IMR-90 (cell line): Measurements from ENCODE around the gene RABEP2. TPM values are rescaled to one million over a fixed set of nuclear protein-coding genes. Genes with fewer than 3 reads are reported as not detected.

Source experiments
- ATAC-seq: fragments of 200-7000 bp; cut with Tn5 transposase; 2 replicates; pipeline ENCODE4 v1.9.1; 2020; ENCODE audit warnings: low read depth, mild to moderate bottlenecking, moderate library complexity
- BruUV-seq: library from RNA; stranded (reverse); fragments of 400-500 nt; replicated peaks from 2 replicates; lab custom pipeline; 2021; lab: Mats Ljungman, UMichigan
- CTCF ChIA-PET: fragments of 300-600 bp; formaldehyde crosslinking; extraction: SDS; loops from one replicate; lab custom pipeline; 2021; ENCODE audit warnings: antibody characterized with exemption; lab: Yijun Ruan, JAX
- POLR2A ChIA-PET: fragments of 300-600 bp; sonication (Branson Sonifier 250); formaldehyde crosslinking; loops from one replicate; lab custom pipeline; 2022; ENCODE audit warnings: antibody characterized with exemption; ENCODE audit not compliant: unreplicated experiment; lab: Charles Lee
- DNase-seq: peaks from one replicate; pipeline ENCODE4 v3.0.0; 2013
- H2AFZ ChIP-seq: replicated peaks from 2 replicates; pipeline ENCODE3; 2013; ENCODE audit warnings: low read length, mild to moderate bottlenecking; ENCODE audit not compliant: poor library complexity
- H2AK5ac ChIP-seq: 2 replicates; pipeline ENCODE4 v1.6.1; 2013; ENCODE audit warnings: low read depth, low read length, inconsistent platforms
- H2AK9ac ChIP-seq: replicated peaks from 2 replicates; pipeline ENCODE3; 2013; ENCODE audit warnings: mild to moderate bottlenecking, low read depth, low read length, moderate library complexity; ENCODE audit not compliant: poor library complexity
- H2BK120ac ChIP-seq: 2 replicates; pipeline ENCODE4 v1.6.1; 2013; ENCODE audit warnings: low read depth, low read length, inconsistent platforms
- H2BK15ac ChIP-seq: 3 replicates; pipeline ENCODE4 v1.6.1; 2013; ENCODE audit warnings: low read depth, low read length, inconsistent platforms
- H2BK20ac ChIP-seq: 2 replicates; pipeline ENCODE4 v1.6.1; 2013; ENCODE audit warnings: low read depth, mild to moderate bottlenecking, inconsistent platforms, low read length, moderate library complexity
- H2BK5ac ChIP-seq: 2 replicates; pipeline ENCODE4 v1.6.1; 2013; ENCODE audit warnings: mild to moderate bottlenecking, low read depth, low read length, inconsistent platforms; ENCODE audit not compliant: poor library complexity, severe bottlenecking
- H3K14ac ChIP-seq: replicated peaks from 2 replicates; pipeline ENCODE4 v1.6.1; 2013; ENCODE audit warnings: low read depth, low read length, inconsistent platforms
- H3K18ac ChIP-seq: 2 replicates; pipeline ENCODE4 v1.6.1; 2013; ENCODE audit warnings: low read depth, low read length, control low read depth
- H3K23ac ChIP-seq: 2 replicates; pipeline ENCODE4 v1.6.1; 2013; ENCODE audit warnings: low read depth, low read length, inconsistent platforms
- H3K27ac ChIP-seq: 2 replicates; pipeline ENCODE4 v1.5.1; 2013; ENCODE audit warnings: mild to moderate bottlenecking, control low read depth, low read length; ENCODE audit not compliant: insufficient read depth
- H3K27me3 ChIP-seq: 2 replicates; pipeline ENCODE4 v1.6.1; 2013; ENCODE audit warnings: low read length; ENCODE audit not compliant: control insufficient read depth, insufficient read depth
- H3K36me3 ChIP-seq: 2 replicates; pipeline ENCODE4 v1.6.1; 2013; ENCODE audit warnings: low read length, mixed read lengths; ENCODE audit not compliant: control insufficient read depth, insufficient read depth
- H3K4ac ChIP-seq: 2 replicates; pipeline ENCODE4 v1.6.1; 2013; ENCODE audit warnings: low read depth, low read length, inconsistent platforms
- H3K4me1 ChIP-seq: 2 replicates; pipeline ENCODE4 v1.6.1; 2013; ENCODE audit warnings: low read length, mixed read lengths; ENCODE audit not compliant: control insufficient read depth, insufficient read depth
- H3K4me2 ChIP-seq: 2 replicates; pipeline ENCODE4 v1.6.1; 2013; ENCODE audit warnings: low read depth, mild to moderate bottlenecking, control low read depth, low read length, moderate library complexity
- H3K4me3 ChIP-seq: 2 replicates; pipeline ENCODE4 v1.5.1; 2013; ENCODE audit warnings: low read depth, mild to moderate bottlenecking, control low read depth, low read length, moderate library complexity; ENCODE audit not compliant: insufficient read depth
- H3K56ac ChIP-seq: 2 replicates; pipeline ENCODE4 v1.6.1; 2013; ENCODE audit warnings: low read length, inconsistent platforms; ENCODE audit not compliant: insufficient read depth; ENCODE audit errors: extremely low read depth
- H3K79me1 ChIP-seq, 2 experiments: 2 replicates each; pipeline ENCODE4 v1.6.1; 2013; ENCODE audit warnings: low read length in 2 of 2, inconsistent platforms in 1 of 2, low read depth in 1 of 2
- H3K9ac ChIP-seq: 2 replicates; pipeline ENCODE4 v1.6.1; 2013; ENCODE audit warnings: low read depth, low read length, control low read depth
- H3K9me1 ChIP-seq: 2 replicates; pipeline ENCODE4 v1.6.1; 2013; ENCODE audit warnings: low read length, inconsistent platforms; ENCODE audit not compliant: insufficient read depth
- H3K9me3 ChIP-seq: 2 replicates; pipeline ENCODE4 v1.6.1; 2013; ENCODE audit warnings: low read length; ENCODE audit not compliant: control insufficient read depth, insufficient read depth
- H4K20me1 ChIP-seq: 2 replicates; pipeline ENCODE4 v1.6.1; 2013; ENCODE audit warnings: low read length, inconsistent platforms; ENCODE audit not compliant: insufficient read depth
- H4K5ac ChIP-seq: 2 replicates; pipeline ENCODE4 v1.6.1; 2013; ENCODE audit warnings: mild to moderate bottlenecking, low read depth, low read length, control low read depth
- H4K8ac ChIP-seq, 2 experiments: 2 replicates each; pipeline ENCODE4 v1.6.1; 2013; ENCODE audit warnings: low read depth in 2 of 2, low read length in 2 of 2, control low read depth in 1 of 2, inconsistent platforms in 1 of 2
- H4K91ac ChIP-seq: 2 replicates; pipeline ENCODE4 v1.6.1; 2013; ENCODE audit warnings: low read depth, low read length, inconsistent platforms; ENCODE audit not compliant: insufficient read depth
- BHLHE40 ChIP-seq: fragments of 150-350 bp; IDR thresholded peaks from 2 replicates; pipeline ENCODE4 v1.6.1; 2016; ENCODE audit warnings: mild to moderate bottlenecking, low read depth, low read length
- CEBPB ChIP-seq: IDR thresholded peaks from 2 replicates; pipeline ENCODE4 v1.6.1; 2012; ENCODE audit warnings: low read depth, low read length, improper control_type of control experiment
- CHD1 ChIP-seq: IDR thresholded peaks from 2 replicates; pipeline ENCODE4 v1.6.1; 2012; ENCODE audit warnings: low read depth, low read length, improper control_type of control experiment
- ELK1 ChIP-seq: fragments of 150-350 bp; IDR thresholded peaks from 2 replicates; pipeline ENCODE4 v1.6.1; 2016; ENCODE audit warnings: low read depth, mild to moderate bottlenecking, low read length, moderate library complexity, borderline replicate concordance
- FOS ChIP-seq: fragments of 150-350 bp; IDR thresholded peaks from 2 replicates; pipeline ENCODE4 v1.6.1; 2016; ENCODE audit warnings: low read depth, low read length
- MAFK ChIP-seq: IDR thresholded peaks from 2 replicates; pipeline ENCODE4 v1.6.1; 2012; ENCODE audit warnings: low read depth, low read length, improper control_type of control experiment
- MAZ ChIP-seq: IDR thresholded peaks from 2 replicates; pipeline ENCODE4 v1.6.1; 2012; ENCODE audit warnings: low read depth, mild to moderate bottlenecking, low read length, improper control_type of control experiment, moderate library complexity, borderline replicate concordance
- MXI1 ChIP-seq: IDR thresholded peaks from 2 replicates; pipeline ENCODE4 v1.6.1; 2012; ENCODE audit warnings: low read depth, mild to moderate bottlenecking, low read length, moderate library complexity, borderline replicate concordance
- NFE2L2 ChIP-seq: fragments of 150-350 bp; IDR thresholded peaks from 2 replicates; pipeline ENCODE4 v1.6.1; 2016; ENCODE audit warnings: low read depth, mild to moderate bottlenecking, low read length
- POLR2A ChIP-seq: IDR thresholded peaks from 2 replicates; pipeline ENCODE4 v1.6.1; 2012; ENCODE audit warnings: mild to moderate bottlenecking, low read depth, low read length
- RAD21 ChIP-seq: IDR thresholded peaks from 2 replicates; pipeline ENCODE4 v1.6.1; 2012; ENCODE audit warnings: low read length, improper control_type of control experiment
- RCOR1 ChIP-seq: IDR thresholded peaks from 2 replicates; pipeline ENCODE4 v1.6.1; 2012; ENCODE audit warnings: mild to moderate bottlenecking, low read length, improper control_type of control experiment; ENCODE audit not compliant: insufficient replicate concordance
- RFX5 ChIP-seq: IDR thresholded peaks from 2 replicates; pipeline ENCODE4 v1.8.0; 2012; ENCODE audit warnings: low read depth, mild to moderate bottlenecking, low read length, moderate library complexity
- SMC3 ChIP-seq: fragments of 150-350 bp; IDR thresholded peaks from 2 replicates; pipeline ENCODE4 v1.6.1; 2016; ENCODE audit warnings: low read depth, mild to moderate bottlenecking, antibody characterized with exemption, low read length, moderate library complexity
- WGBS, 2 experiments: methylation state at CpG; one replicate each; pipeline versions ENCODE4 v1.1.5 to v1.1.7; 2013; ENCODE audit warnings: missing lambda C conversion rate in 2 of 2; ENCODE audit not compliant: insufficient read length in 1 of 2; ENCODE audit errors: extremely low coverage in 2 of 2; 5-methylcytosine and 5-hydroxymethylcytosine counted together
- dilution Hi-C: fragments of 300-500 bp; cut with HindIII; formaldehyde crosslinking; loops from one replicate; pipeline ENCODE4 v1.14.3; 2018; ENCODE audit warnings: low sequenced_read_pairs; ENCODE audit not compliant: unreplicated experiment
- in situ Hi-C: fragments of 300-500 bp; cut with MboI; formaldehyde crosslinking; loops from 3 replicates; pipeline ENCODE4 v1.14.3; 2019; ENCODE audit warnings: low sequenced_read_pairs, inconsistent platforms, mixed read lengths
- intact Hi-C: fragments of 100-400 bp; cut with micrococcal nuclease; formaldehyde crosslinking; loops from 2 replicates; pipeline ENCODE4 v1.10.0; 2022
- polyA plus RNA-seq, 3 experiments: library from polyadenylated mRNA; depleted of rRNA; stranded (reverse); fragments of >200 nt; gene quantifications; 2 replicates each; pipeline ENCODE4 v1.2.3, GENCODE V29; 2012; ENCODE audit warnings: low replicate concordance in 1 of 3
- total RNA-seq: library from RNA; depleted of rRNA; stranded (reverse); fragments of >200 nt; gene quantifications from 2 replicates; pipeline ENCODE4 v1.2.3, GENCODE V29; 2012
- TF ChIP-seq, protein P1 (sequence below): fragments of 150-350 bp; IDR thresholded peaks from 2 replicates; pipeline ENCODE4 v1.6.1; 2017; ENCODE audit warnings: mild to moderate bottlenecking, antibody characterized with exemption, low read length, low read depth
- TF ChIP-seq, protein P2 (sequence below): conservative IDR thresholded peaks from 2 replicates; pipeline ENCODE4 v1.5.1; 2012; ENCODE audit warnings: mild to moderate bottlenecking, low read depth, low read length, improper control_type of control experiment

Gene RABEP2
- total and polyA plus RNA-seq, 2 of the 4 experiments (the other 2 are of a cell fraction), result 12.2 to 20.0 TPM

- Histone ChIP-seq H2BK20ac (no peak overlapping the region), H2AK5ac (no peak overlapping the region), H3K27me3 (peaks cover 7% of the 10 kb centered on the region; the same call in 1 of the 2 replicates), H3K36me3 (no peaks in the 10 kb centered on the region), H3K9ac (no peak overlapping the region), H3K4me1 (no peaks in the 10 kb centered on the region), H2BK15ac (no peak overlapping the region), H3K79me1 (no peaks in the 10 kb centered on the region), H2AFZ (no peak overlapping the region), H3K9me3 (no peaks in the 10 kb centered on the region), H3K4me2 (no peak overlapping the region), H4K8ac (no peak overlapping the region), H3K56ac (no peak overlapping the region), H2BK120ac (no peak overlapping the region), H4K91ac (no peak overlapping the region), H2AK9ac (no peak overlapping the region), H2BK5ac (no peak overlapping the region), H4K20me1 (no peaks in the 10 kb centered on the region), H3K9me1 (no peaks in the 10 kb centered on the region), H3K14ac (no peak overlapping the region), H3K4me3 (no peak overlapping the region), H4K5ac (no peak overlapping the region), H3K18ac (no peak overlapping the region), H3K27ac (no peak overlapping the region), H3K23ac (no peak overlapping the region), H3K4ac (no peak overlapping the region)
- CTCF ChIA-PET, result no interaction called here
- intact Hi-C loops (no loop called here), dilution Hi-C loops (no loop called here), in situ Hi-C loops (no loop called here)
- POLR2A ChIA-PET, result no interaction called here
- DNase-seq (no peak), ATAC-seq (no peak)
- WGBS, 2 experiments, result no CpG with 5 or more reads among the region's 14 CpGs
- BruUV-seq, result no TSS peak
- TF ChIP-seq RFX5, result no peak
- TF ChIP-seq RCOR1, result no peak
- TF ChIP-seq MXI1, result no peak
- TF ChIP-seq, protein P1, sequence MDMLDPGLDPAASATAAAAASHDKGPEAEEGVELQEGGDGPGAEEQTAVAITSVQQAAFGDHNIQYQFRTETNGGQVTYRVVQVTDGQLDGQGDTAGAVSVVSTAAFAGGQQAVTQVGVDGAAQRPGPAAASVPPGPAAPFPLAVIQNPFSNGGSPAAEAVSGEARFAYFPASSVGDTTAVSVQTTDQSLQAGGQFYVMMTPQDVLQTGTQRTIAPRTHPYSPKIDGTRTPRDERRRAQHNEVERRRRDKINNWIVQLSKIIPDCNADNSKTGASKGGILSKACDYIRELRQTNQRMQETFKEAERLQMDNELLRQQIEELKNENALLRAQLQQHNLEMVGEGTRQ, result no peak
- no peak for TF ChIP-seq MAZ
- no peak for TF ChIP-seq NFE2L2
- TF ChIP-seq FOS, result no peak
- no peak for TF ChIP-seq POLR2A
- TF ChIP-seq SMC3, result no peak
- TF ChIP-seq RAD21, result no peak
- TF ChIP-seq CEBPB, result no peak
- TF ChIP-seq BHLHE40, result no peak
- TF ChIP-seq, protein P2, sequence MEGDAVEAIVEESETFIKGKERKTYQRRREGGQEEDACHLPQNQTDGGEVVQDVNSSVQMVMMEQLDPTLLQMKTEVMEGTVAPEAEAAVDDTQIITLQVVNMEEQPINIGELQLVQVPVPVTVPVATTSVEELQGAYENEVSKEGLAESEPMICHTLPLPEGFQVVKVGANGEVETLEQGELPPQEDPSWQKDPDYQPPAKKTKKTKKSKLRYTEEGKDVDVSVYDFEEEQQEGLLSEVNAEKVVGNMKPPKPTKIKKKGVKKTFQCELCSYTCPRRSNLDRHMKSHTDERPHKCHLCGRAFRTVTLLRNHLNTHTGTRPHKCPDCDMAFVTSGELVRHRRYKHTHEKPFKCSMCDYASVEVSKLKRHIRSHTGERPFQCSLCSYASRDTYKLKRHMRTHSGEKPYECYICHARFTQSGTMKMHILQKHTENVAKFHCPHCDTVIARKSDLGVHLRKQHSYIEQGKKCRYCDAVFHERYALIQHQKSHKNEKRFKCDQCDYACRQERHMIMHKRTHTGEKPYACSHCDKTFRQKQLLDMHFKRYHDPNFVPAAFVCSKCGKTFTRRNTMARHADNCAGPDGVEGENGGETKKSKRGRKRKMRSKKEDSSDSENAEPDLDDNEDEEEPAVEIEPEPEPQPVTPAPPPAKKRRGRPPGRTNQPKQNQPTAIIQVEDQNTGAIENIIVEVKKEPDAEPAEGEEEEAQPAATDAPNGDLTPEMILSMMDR, result no peak
- TF ChIP-seq MAFK, result no peak
- no peak for TF ChIP-seq CHD1
- no peak for TF ChIP-seq ELK1
Observed at GRCh38 chr16:28937222-28937876, 12.3 kb upstream of the RABEP2 start.
